Ascending aorta (tissue), 2 donors: ENCODE measurements around the gene GFOD1. TPM values are rescaled to one million over a fixed set of nuclear protein-coding genes. Genes with fewer than 3 reads are reported as not detected.

Source experiments
- DNase-seq, 2 donors: peaks; one replicate each; pipeline ENCODE4 v3.0.0-alpha.2; 2019; ENCODE audit warnings: low spot score in 2 of 2
- H3K27ac ChIP-seq, 2 donors: fragments of 200-600 bp; sonication (generic); one replicate each; pipeline ENCODE4 v1.5.1; 2016 to 2017; ENCODE audit warnings: mild to moderate bottlenecking in 1 of 2
- H3K27me3 ChIP-seq: fragments of 200-600 bp; sonication (generic); one replicate; pipeline ENCODE4 v1.5.1; 2017
- H3K36me3 ChIP-seq, 2 donors: fragments of 200-600 bp; sonication (generic); one replicate each; pipeline ENCODE4 v1.5.1; 2016
- H3K4me1 ChIP-seq, 2 donors: fragments of 200-600 bp; sonication (generic); one replicate each; pipeline ENCODE4 v1.5.1; 2016 to 2017; ENCODE audit warnings: mild to moderate bottlenecking in 1 of 2
- H3K4me3 ChIP-seq, 2 donors: fragments of 200-600 bp; sonication (generic); one replicate each; pipeline ENCODE4 v1.5.1; 2016 to 2017; ENCODE audit warnings: mild to moderate bottlenecking in 1 of 2
- H3K9me3 ChIP-seq, 2 donors: fragments of 200-600 bp; sonication (generic); one replicate each; pipeline ENCODE4 v1.5.1; 2016
- intact Hi-C: fragments of 100-400 bp; cut with DNase I; formaldehyde crosslinking; loops from one replicate; pipeline ENCODE4 v1.15.1; 2023
- total RNA-seq: library from RNA; depleted of rRNA; stranded (reverse); fragments of >200 nt; gene quantifications from one replicate; pipeline ENCODE4 v1.1.0, GENCODE V29; 2016
- TF ChIP-seq, protein P1 (sequence below), 3 experiments: fragments of 200-600 bp in 2 of 3; fragments of 450-650 bp in 1 of 3; sonication (generic) in 2 of 3; IDR thresholded peaks; one replicate each; pipeline ENCODE4 v1.5.1; 2016 to 2019; ENCODE audit warnings: antibody characterized with exemption in 3 of 3, mild to moderate bottlenecking in 1 of 3, moderate library complexity in 1 of 3

Gene GFOD1
- total RNA-seq, 1 donor from 2014 or later, result 28.7 TPM

DNA sequence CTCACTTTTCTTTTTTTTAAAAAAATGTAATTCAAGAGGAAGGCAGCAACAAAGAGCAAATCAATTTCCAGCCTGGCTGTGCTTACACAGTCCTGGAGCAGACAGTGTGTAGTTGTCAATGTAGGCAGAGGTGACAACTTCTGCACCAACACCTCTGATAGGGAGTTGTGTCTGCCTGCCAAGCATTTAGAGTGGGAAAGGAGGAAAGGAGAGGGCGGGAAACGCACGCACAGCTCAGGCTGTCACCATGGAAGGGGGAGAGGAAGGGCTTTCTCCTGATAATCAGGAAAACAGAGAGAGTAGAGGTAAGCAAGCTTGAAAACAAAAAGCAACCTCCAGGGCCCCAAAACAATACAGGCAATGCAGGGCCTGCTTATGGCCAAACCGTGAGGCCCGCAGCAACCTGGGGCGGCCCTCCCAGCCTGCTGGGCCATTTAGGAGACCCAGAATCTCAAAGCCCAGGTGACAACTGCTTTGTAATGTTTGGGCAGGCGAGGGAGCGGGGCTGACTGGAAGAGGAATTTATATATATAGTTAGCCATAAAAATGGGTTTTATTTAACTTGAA, 41.5 kb upstream of the GFOD1 start:
- Histone ChIP-seq H3K4me3 (no peak overlapping the region), H3K27me3 (no peaks in the 10 kb centered on the region)
- intact Hi-C loops, result no loop called here

DNA sequence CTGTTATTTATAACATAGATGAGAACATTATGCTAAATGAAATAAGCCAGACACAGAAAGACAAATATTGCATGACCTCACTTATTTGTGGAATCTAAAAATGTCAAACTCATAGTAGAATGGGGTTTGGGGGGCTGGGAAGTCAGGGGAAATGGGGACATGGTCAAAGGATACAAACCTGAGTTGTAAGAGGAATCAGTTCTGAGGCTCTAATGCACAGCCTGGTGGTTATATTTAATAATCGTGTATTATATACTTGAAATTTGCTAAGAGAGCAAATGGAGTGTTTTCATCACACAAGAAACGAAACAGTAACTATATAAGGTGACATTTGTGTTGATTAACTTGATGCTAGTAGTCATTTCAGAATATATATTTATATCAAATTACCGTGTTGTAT, 40.8 kb upstream of the GFOD1 start:
- intact Hi-C loops, result no loop called here
- DNase-seq, result no peak
- Histone ChIP-seq H3K27me3 (no peaks in the 10 kb centered on the region), H3K9me3 (no peaks in the 10 kb centered on the region), H3K4me3 (no peak overlapping the region), H3K27ac (no peak overlapping the region), H3K4me1 (no peaks in the 10 kb centered on the region), H3K36me3 (no peaks in the 10 kb centered on the region)
- TF ChIP-seq, protein P1, sequence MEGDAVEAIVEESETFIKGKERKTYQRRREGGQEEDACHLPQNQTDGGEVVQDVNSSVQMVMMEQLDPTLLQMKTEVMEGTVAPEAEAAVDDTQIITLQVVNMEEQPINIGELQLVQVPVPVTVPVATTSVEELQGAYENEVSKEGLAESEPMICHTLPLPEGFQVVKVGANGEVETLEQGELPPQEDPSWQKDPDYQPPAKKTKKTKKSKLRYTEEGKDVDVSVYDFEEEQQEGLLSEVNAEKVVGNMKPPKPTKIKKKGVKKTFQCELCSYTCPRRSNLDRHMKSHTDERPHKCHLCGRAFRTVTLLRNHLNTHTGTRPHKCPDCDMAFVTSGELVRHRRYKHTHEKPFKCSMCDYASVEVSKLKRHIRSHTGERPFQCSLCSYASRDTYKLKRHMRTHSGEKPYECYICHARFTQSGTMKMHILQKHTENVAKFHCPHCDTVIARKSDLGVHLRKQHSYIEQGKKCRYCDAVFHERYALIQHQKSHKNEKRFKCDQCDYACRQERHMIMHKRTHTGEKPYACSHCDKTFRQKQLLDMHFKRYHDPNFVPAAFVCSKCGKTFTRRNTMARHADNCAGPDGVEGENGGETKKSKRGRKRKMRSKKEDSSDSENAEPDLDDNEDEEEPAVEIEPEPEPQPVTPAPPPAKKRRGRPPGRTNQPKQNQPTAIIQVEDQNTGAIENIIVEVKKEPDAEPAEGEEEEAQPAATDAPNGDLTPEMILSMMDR (IDR thresholded peaks at IDR 0.05), result peak; percentile 5 to 28 (median 9)

More for the DNA sequence above, 41.5 kb upstream of the GFOD1 start:
- Histone ChIP-seq H3K27ac (no peak overlapping the region), H3K4me1 (no peaks in the 10 kb centered on the region), H3K36me3 (no peaks in the 10 kb centered on the region), H3K9me3 (no peaks in the 10 kb centered on the region)
- TF ChIP-seq, protein P1 (IDR thresholded peaks at IDR 0.05), result no peak
- DNase-seq, result no peak

DNA sequence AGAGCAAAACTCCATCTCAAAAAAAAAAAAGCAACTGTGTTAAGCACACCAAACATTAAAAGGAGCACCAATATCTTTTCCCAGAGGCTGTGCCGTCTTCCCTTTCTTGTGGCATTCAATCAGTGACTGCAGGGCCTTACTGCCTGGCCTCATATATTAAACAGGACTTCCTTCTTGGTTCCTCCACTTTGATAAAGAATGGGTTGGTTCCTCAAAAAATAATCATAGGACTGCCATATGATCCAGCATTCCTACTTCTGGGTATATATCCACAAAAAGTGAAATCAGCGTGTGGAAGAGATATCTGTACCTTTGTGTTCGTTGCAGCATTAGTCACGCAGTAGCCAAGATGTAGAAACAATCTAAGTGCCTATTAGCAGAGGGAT, 40.3 kb upstream of the GFOD1 start:
- intact Hi-C loops, result no loop called here
- H3K4me1 ChIP-seq, result no peaks in the 10 kb centered on the region
- DNase-seq, result no peak
- no peak overlapping the region for H3K4me3 ChIP-seq
- no peaks in the 10 kb centered on the region for H3K9me3 ChIP-seq
- H3K27ac ChIP-seq, result no peak overlapping the region
- H3K36me3 ChIP-seq, result no peaks in the 10 kb centered on the region
- TF ChIP-seq, protein P1 (IDR thresholded peaks at IDR 0.05), result no peak
- H3K27me3 ChIP-seq, result no peaks in the 10 kb centered on the region

DNA sequence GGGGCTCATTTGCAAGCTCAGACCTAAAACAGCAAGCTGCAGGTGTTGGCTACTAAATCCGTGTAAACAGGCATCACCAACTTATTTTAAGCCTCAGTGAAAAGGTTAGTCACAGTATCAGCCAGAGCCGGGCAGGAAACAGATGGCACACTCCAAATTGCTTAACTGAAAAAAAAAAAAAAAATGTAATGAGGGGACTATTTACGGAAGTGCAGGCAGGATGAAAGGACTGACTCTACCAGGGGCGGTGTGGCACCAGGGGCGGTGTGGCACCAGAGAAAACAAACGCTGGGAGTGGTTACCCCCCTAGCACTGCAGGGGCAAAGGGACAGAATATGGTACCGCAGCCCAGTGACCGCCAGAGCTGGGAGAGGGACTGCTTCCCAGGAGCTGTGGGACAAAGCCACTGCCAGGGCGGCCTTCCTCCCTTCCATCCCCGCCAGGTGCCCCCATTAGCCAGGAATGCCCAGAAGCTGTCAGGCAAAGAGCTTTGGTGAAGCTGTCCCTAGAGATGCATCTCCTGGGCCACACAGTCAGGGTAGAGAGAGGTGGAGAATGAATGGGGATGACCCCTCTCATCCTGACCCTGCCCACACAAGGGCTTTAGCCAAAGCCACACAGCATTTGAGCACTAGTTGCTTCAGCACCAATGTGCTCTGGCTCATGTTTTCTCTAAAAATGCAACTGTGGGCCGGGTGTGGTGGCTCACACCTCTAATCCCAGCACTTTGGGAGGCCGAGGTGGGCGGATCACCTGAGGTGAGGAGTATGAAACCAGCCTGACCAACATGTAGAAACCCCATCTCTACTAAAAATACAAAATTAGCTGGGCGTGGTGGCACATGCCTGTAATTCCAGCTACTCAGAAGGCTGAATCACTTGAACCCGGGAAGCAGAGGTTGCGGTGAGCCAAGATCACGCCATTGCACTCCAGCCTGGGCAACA, 39.6 kb upstream of the GFOD1 start:
- no peaks in the 10 kb centered on the region for H3K4me1 ChIP-seq
- DNase-seq, result peak in 1 of 2 donors; percentile 11
- intact Hi-C loops, result no loop called here
- H3K9me3 ChIP-seq, result no peaks in the 10 kb centered on the region
- TF ChIP-seq, protein P1 (IDR thresholded peaks at IDR 0.05), result no peak
- H3K4me3 ChIP-seq, result no peak overlapping the region
- H3K36me3 ChIP-seq, result no peaks in the 10 kb centered on the region
- peak overlapping the region in 1 of 2 donors; percentile 7 for H3K27ac ChIP-seq
- H3K27me3 ChIP-seq, result no peaks in the 10 kb centered on the region

DNA sequence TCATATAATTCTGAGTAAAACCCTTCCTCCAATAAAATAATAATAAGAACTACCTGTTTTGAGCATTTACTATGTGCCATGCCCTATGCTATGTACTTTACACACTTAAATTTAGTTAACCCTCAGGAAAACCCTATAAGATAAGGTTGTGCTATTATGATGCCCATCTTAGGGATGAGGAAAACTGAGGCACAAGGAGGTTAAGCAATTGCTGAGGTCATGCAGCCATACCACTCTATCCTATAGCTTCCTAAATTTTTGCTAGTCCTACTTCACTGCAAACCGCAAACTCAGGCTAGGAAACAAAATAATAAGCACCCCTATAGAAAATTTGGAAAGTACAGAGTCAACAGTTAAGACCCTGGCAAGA, 38.9 kb upstream of the GFOD1 start:
- DNase-seq, result no peak
- Histone ChIP-seq H3K4me1 (no peaks in the 10 kb centered on the region), H3K27ac (peak overlapping the region in 1 of 2 donors; percentile 4), H3K27me3 (no peaks in the 10 kb centered on the region), H3K36me3 (no peaks in the 10 kb centered on the region), H3K4me3 (no peak overlapping the region), H3K9me3 (no peaks in the 10 kb centered on the region)
- intact Hi-C loops, result no loop called here
- TF ChIP-seq, protein P1 (IDR thresholded peaks at IDR 0.05), result no peak
